Endothelial cell (in vitro differentiated cells): ENCODE results near the gene GPR21. TPM values are rescaled to one million over a fixed set of nuclear protein-coding genes. Genes with fewer than 3 reads are reported as not detected.

Source experiments
- DNase-seq: peaks from one replicate; pipeline ENCODE4 v3.0.0; 2021; ENCODE audit warnings: low spot score
- H3K27ac Mint-ChIP-seq: one replicate; pipeline ENCODE4 v1.8.0; 2021; ENCODE audit warnings: mixed read lengths, inconsistent platforms; ENCODE audit not compliant: unreplicated experiment
- H3K27me3 Mint-ChIP-seq: one replicate; pipeline ENCODE4 v1.8.0; 2021; ENCODE audit warnings: mild to moderate bottlenecking, moderate library complexity, mixed read lengths, inconsistent platforms; ENCODE audit not compliant: unreplicated experiment
- H3K36me3 Mint-ChIP-seq: one replicate; pipeline ENCODE4 v1.8.0; 2021; ENCODE audit warnings: mild to moderate bottlenecking, low read depth, mixed read lengths, inconsistent platforms; ENCODE audit not compliant: unreplicated experiment
- H3K4me1 Mint-ChIP-seq: one replicate; pipeline ENCODE4 v1.8.0; 2021; ENCODE audit warnings: mild to moderate bottlenecking, mixed read lengths, inconsistent platforms; ENCODE audit not compliant: unreplicated experiment
- H3K4me3 Mint-ChIP-seq: one replicate; pipeline ENCODE4 v1.8.0; 2021; ENCODE audit warnings: mild to moderate bottlenecking, mixed read lengths, inconsistent platforms; ENCODE audit not compliant: unreplicated experiment
- H3K9me3 Mint-ChIP-seq: one replicate; pipeline ENCODE4 v1.8.0; 2021; ENCODE audit warnings: mixed read lengths, inconsistent platforms; ENCODE audit not compliant: unreplicated experiment
- CTCF ChIP-seq: fragments of 200-600 bp; sonication (generic); IDR thresholded peaks from one replicate; pipeline ENCODE4 v1.5.0; 2021; ENCODE audit warnings: antibody characterized with exemption; ENCODE audit not compliant: unreplicated experiment
- total RNA-seq: library from RNA; stranded (reverse); fragmentation: NEBNext Ultra II Directional; extraction: Animal tissue kit (Norgen Biotek cat#: 25700); gene quantifications from one replicate; pipeline ENCODE4 v1.2.1, GENCODE V29; 2021; ENCODE audit not compliant: unreplicated experiment

The GPR21 gene
- total RNA-seq, 1 donor from 2014 or later, result 1.8 TPM

DNA sequence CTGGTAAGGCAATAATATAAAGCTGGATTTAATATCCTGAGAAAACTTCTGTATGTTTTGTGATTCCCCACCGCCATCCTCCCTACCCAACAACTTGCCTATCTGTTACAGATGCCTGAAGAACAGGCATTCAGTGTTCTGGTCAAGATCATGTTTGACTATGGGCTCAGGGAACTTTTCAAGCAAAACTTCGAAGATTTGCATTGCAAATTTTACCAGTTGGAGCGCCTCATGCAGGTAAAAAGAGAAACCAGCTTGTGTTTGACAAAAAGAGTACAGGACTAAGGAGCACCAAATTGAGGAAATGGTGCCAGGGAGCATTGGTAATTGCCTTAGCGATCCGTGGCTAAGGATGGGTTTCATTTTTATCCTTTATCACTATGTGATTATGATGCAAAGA lies 40.0 kb downstream of the GPR21 start:
- peaks cover 17% of the 10 kb centered on the region for H3K4me1 Mint-ChIP-seq

DNA sequence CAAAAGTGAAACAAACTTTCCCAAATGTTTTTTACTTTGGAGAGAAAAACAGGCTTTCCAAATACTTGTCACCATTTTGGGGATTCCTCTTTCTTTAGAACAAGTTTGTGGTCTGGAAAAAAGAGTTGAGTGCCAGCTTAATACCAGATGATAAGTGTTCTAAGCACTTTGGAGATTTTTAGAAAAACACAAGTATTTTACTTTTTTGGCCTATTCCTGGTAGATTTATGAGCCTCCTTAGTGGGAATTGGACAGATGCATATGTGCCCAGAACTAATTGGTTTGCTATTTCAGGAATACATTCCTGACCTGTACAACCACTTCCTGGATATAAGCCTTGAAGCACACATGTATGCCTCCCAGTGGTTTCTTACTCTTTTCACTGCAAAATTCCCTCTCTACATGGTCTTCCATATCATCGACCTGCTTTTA lies 40.5 kb downstream of the GPR21 start:
- Mint-ChIP-seq H3K4me3 (no peak overlapping the region), H3K4me1 (peaks cover 22% of the 10 kb centered on the region), H3K36me3 (peaks cover 16% of the 10 kb centered on the region), H3K27me3 (no peaks in the 10 kb centered on the region), H3K9me3 (no peaks in the 10 kb centered on the region), H3K27ac (no peak overlapping the region)
- DNase-seq, result no peak
- TF ChIP-seq CTCF, result no peak

More for the DNA sequence above, 40.0 kb downstream of the GPR21 start:
- no peak for DNase-seq
- Mint-ChIP-seq H3K27ac (peak overlapping the region; percentile 31), H3K9me3 (no peaks in the 10 kb centered on the region), H3K36me3 (peaks cover 14% of the 10 kb centered on the region), H3K4me3 (no peak overlapping the region), H3K27me3 (no peaks in the 10 kb centered on the region)
- no peak for TF ChIP-seq CTCF

DNA sequence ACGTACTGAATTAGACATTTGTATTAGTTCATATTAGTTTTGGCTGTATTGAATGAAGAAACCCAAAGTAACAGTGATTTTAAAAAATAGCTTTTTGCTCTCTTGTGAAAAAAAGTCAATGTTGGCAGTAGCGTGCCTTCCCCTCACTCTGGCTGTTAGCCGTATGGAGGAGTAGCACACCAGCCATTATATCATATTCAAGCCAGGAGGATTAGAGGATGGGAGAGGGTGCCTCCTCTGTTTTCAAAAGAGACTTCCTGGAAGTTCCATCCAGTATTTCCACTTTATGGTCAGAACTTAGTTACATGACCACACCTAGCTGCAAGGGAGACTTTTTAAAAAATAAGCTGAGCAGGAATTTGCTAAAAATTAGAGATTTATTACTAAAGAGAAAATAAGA lies 41.2 kb downstream of the GPR21 start:
- H3K27me3 Mint-ChIP-seq, result peaks cover 4% of the 10 kb centered on the region
- peaks cover 23% of the 10 kb centered on the region for H3K4me1 Mint-ChIP-seq
- no peak overlapping the region for H3K27ac Mint-ChIP-seq
- H3K4me3 Mint-ChIP-seq, result no peak overlapping the region
- no peaks in the 10 kb centered on the region for H3K9me3 Mint-ChIP-seq
- H3K36me3 Mint-ChIP-seq, result peaks cover 18% of the 10 kb centered on the region
- no peak for DNase-seq
- TF ChIP-seq CTCF, result no peak

GRCh38 chr9:123080444-123080843 lies 47.0 kb downstream of the GPR21 start:
- TF ChIP-seq CTCF, result no peak
- H3K4me1 Mint-ChIP-seq, result peaks cover 20% of the 10 kb centered on the region
- H3K27ac Mint-ChIP-seq, result no peak overlapping the region
- peaks cover 6% of the 10 kb centered on the region for H3K27me3 Mint-ChIP-seq
- H3K36me3 Mint-ChIP-seq, result peaks cover 26% of the 10 kb centered on the region
- DNase-seq, result no peak
- H3K4me3 Mint-ChIP-seq, result no peak overlapping the region
- H3K9me3 Mint-ChIP-seq, result no peaks in the 10 kb centered on the region

GRCh38 chr9:123081824-123082223 lies 48.4 kb downstream of the GPR21 start:
- Mint-ChIP-seq H3K27me3 (peaks cover 8% of the 10 kb centered on the region), H3K4me3 (no peak overlapping the region), H3K4me1 (peaks cover 16% of the 10 kb centered on the region), H3K27ac (no peak overlapping the region), H3K36me3 (peaks cover 33% of the 10 kb centered on the region), H3K9me3 (no peaks in the 10 kb centered on the region)
- peak; percentile 63 for TF ChIP-seq CTCF
- peak; percentile 40 for DNase-seq
